ENCODE results near the gene SULT4A1.

- TF ChIP-seq CTCF (IDR thresholded peaks at IDR 0.05; ENCODE audit: insufficient read depth, low read depth, low read length) (no peak), EZH2 (IDR thresholded peaks at IDR 0.05; ENCODE audit: insufficient read depth, low read length) (no peak)
Measured at GRCh38 chr22:43831561-43832392, 30.5 kb downstream of the SULT4A1 start.
